NCI-H1105 (cell line): ENCODE measurements around the gene CNTN5.

ENCODE experiments used
- DNase-seq: peaks from one replicate; lab custom pipeline; 2025; lab: John Stamatoyannopoulos, UW

Gene CNTN5

DNA sequence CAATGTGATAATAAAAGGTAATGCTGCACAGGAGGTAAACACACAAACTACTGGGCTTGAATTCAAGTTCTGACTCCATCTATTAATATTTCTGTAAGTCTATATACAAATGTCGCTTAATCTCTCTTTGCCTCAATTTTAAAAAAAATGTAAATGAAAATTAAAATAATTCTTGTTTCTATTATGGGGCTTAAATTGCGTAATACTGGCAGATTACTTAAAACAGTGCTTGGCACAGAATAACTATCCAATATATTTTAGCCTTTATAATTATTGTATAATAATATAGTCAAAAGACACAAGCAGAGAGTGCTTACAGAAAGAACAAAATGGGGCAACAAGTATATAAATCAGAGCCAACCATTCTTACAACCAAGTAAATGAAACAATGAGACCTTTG is 489.1 kb downstream of the CNTN5 start:
- DNase-seq: no peak

DNA sequence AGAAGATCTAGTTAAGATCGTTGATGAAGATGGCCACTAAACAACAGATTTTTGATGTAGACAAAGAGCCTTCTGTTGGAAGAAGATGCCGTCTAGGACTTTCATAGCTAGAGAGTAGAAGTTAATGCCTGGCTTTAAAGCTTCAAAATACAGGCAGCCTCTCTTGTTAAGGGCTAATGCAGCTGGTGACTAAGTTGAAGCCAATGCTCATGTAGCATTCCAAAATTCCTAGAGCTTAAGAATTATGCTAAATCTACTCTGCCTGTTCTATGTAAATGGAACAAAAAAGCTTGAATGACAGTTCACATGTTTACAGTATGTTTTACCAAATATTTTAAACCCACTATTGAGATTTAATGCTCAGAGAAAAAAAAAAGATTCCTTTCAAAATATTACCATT is 492.6 kb downstream of the CNTN5 start:
- DNase-seq: no peak

GRCh38 chr11:99519095-99519494 is 498.3 kb downstream of the CNTN5 start:
- DNase-seq: no peak

- no peak for DNase-seq
These were observed 501.9 kb downstream of the CNTN5 start for GRCh38 chr11:99522467-99523173.

DNA sequence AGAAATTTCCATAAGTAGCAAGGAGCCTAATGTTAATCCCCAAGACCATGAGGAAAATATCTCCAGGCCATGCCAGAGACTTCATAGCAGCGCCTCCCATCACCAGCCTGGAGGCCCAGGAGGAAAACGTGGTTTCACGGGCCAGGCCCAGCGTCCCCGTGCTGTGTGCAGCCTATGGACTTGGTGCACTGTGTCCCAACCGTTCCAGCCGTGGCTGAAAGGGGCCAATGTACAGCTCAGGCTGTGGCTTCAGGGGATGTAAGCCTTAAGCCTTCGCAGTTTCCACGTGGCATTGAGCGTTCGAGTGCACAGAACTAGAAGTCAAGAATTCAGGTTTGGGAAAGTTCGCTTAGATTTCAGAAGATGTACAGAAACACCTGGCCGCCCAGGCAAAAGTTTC is 510.7 kb downstream of the CNTN5 start:
- DNase-seq: no peak

GRCh38 chr11:99534812-99535211 is 514.1 kb downstream of the CNTN5 start:
- DNase-seq: no peak

DNA sequence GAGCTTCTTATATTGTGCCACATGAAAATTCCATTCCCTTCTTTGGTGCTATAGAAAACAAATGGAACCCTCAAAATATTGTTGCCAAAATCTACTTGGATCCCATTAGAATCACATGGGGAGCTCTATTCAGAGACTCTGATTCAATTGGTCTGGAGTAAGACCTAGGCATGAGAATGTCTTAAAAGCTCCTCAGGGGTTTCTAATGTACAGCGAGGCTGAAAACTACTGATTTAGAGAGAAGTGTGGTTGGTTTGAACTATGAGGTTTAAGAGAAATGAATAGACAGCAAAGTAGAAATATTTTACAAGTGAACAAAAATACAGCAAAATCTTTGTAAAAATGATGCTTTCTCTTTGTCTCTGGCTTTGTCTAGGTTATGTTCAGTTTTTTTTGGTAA is 514.7 kb downstream of the CNTN5 start:
- no peak for DNase-seq

- DNase-seq: no peak
These were observed 515.1 kb downstream of the CNTN5 start for GRCh38 chr11:99535819-99536218.

GRCh38 chr11:99537681-99538080 is 516.9 kb downstream of the CNTN5 start:
- no peak for DNase-seq

GRCh38 chr11:99545616-99546015 is 524.9 kb downstream of the CNTN5 start:
- no peak for DNase-seq

GRCh38 chr11:99548264-99548663 is 527.5 kb downstream of the CNTN5 start:
- no peak for DNase-seq

- no peak for DNase-seq
These were observed 533.6 kb downstream of the CNTN5 start for GRCh38 chr11:99554232-99554903.

DNA sequence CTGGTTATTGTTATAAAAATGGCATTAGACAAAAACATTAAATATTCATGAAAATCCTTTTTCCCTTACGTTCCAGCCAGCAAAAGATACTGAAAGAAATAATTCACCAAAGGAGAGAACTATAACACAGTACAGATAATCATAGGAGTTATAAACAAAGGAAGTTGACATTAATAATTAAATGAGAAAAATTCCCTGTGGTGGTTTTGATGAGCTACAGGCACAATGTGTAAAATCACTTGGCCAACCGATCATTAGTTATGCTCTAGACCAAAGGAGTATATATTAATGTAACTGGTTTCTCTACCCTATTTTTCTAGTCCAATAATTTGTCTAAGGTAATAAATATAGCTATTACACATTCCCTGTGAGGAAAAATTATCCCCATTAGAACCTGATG is 534.7 kb downstream of the CNTN5 start:
- DNase-seq: no peak

GRCh38 chr11:99565333-99565732 is 544.6 kb downstream of the CNTN5 start:
- DNase-seq: no peak

GRCh38 chr11:99567334-99567956 is 546.7 kb downstream of the CNTN5 start:
- DNase-seq: no peak

DNA sequence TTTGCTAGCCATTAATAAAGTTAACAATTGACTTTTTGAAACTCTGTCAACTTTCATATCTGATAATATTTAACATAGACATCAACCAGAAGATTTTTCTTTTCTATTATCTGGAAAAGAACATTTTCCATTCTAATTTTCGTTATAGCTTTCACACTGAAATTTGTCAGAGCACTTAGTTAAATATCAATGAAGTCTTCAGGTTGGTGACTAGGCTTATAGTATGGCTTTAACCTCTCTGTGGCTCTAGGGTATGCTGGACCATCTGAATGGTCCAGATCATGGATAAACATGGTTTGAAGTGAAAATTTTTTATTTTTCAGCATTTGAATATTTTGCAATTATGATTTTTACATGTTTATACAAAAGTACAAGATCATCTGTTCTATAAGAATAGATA is 548.1 kb downstream of the CNTN5 start:
- no peak for DNase-seq

DNA sequence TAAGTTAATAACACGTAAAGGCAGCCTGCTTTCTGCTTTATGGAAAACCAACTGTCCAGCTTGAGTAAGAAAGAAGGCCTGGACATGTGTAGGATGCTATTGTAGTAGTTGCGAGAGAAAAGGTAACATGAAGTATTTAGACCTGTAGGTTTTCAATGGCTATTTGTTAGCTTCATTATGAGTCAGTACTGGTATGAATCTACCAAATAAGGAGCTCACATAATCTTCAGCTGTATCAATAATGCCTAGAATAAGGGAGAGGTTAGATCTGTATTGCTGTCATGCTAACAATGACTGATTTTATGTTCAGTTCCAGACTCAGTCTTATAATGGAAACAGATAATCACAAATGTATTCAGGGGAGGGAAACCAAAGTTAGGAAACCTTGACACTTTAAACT is 550.3 kb downstream of the CNTN5 start:
- DNase-seq: no peak

DNA sequence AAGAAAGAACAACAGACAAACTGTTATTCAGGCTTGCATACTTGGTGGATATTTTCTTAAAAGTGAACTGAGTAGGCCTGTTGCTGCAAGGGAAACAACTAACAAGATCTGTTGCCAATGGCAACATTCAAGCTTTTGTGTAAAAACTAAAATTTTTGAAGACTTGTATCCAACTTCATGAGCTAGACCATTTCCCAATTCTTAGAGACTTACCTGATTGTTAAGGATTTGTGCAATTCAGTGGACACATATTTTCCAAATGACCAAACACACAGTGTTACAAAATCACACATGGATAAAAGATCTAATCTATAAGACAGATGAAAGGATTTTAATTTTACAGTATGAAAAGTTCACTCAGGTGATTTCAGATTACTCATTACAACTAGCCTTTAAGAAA is 564.1 kb downstream of the CNTN5 start:
- DNase-seq: no peak

DNA sequence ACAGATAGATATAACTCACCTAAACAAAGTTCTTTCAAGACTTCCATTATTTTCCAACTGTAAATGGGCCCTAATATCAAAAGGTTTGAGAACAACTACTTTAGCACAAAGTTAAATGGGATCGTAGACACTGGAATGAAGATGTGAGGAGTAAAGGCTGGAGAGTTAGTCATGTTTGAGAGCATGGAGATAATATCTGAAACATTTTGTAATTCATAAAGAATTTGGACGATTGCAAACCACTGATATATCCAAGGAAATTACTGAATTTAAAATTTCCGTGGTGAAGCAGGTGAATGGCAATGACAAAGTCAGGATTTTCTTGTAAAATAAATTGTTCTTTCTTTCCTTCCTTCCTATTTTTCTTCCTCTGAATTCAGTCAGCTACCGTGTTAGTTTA is 564.9 kb downstream of the CNTN5 start:
- no peak for DNase-seq

GRCh38 chr11:99589771-99590170 is 569.0 kb downstream of the CNTN5 start:
- no peak for DNase-seq

GRCh38 chr11:99592266-99592665 is 571.5 kb downstream of the CNTN5 start:
- no peak for DNase-seq

- DNase-seq: no peak
These were observed 572.4 kb downstream of the CNTN5 start for GRCh38 chr11:99593197-99593596.

DNA sequence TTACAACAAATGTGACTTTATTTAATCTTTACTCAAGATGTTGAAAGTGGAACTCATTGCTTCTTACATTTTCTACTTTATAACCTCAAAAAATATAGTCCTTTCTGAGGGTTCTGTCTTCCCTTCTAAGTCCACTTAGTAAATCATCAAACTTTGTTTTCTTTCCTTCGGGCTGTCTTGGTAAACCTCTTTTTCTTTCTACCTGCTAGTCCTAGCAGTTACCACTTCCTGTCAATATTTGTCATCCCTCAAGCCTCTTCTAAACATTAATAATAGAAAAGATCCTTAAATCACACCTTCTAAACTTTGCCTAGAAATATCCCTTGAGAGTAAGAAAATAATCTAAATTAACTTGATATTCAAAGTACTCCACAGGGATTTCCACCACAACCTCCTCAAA is 580.4 kb downstream of the CNTN5 start:
- no peak for DNase-seq

- DNase-seq: no peak
These were observed 593.6 kb downstream of the CNTN5 start for GRCh38 chr11:99614352-99614751.
